Stimulated activated naive B cell treated with anti-CD40 and anti-IgM and Interleukin-4, amounts not matched to agents 10 μg/mL and 1 μg/mL and 100 μg/mL, for 72 hours (primary cell): ENCODE results near the gene TNIP1.

ENCODE experiments used
- ATAC-seq, 2 donors: fragments of 150-1000 bp; cut with Tn5 transposase; replicated peaks; 2 replicates each; pipeline ENCODE4 v1.10.0; 2021; ENCODE audit warnings: moderate library complexity in 1 of 2
- DNase-seq: peaks from one replicate; pipeline ENCODE4 v3.0.0; 2021
- H3K27ac Mint-ChIP-seq: one replicate; pipeline ENCODE4 v1.8.0; 2022; ENCODE audit warnings: mild to moderate bottlenecking, mixed read lengths
- H3K27me3 Mint-ChIP-seq, 2 donors: one replicate each; pipeline ENCODE4 v1.8.0; 2022; ENCODE audit warnings: mixed read lengths in 2 of 2
- H3K36me3 Mint-ChIP-seq, 2 donors: one replicate each; pipeline ENCODE4 v1.8.0; 2022; ENCODE audit warnings: mixed read lengths in 2 of 2, mild to moderate bottlenecking in 1 of 2
- H3K4me1 Mint-ChIP-seq, 2 donors: one replicate each; pipeline ENCODE4 v1.8.0; 2022; ENCODE audit warnings: mixed read lengths in 2 of 2, mild to moderate bottlenecking in 1 of 2
- H3K4me3 Mint-ChIP-seq, 2 donors: one replicate each; pipeline ENCODE4 v1.8.0; 2022; ENCODE audit warnings: mild to moderate bottlenecking in 2 of 2, mixed read lengths in 2 of 2, moderate library complexity in 1 of 2
- H3K9me3 Mint-ChIP-seq, 2 donors: one replicate each; pipeline ENCODE4 v1.8.0; 2022; ENCODE audit warnings: mixed read lengths in 2 of 2, mild to moderate bottlenecking in 1 of 2

The TNIP1 gene

GRCh38 chr5:151097061-151097460 lies 16.2 kb upstream of the TNIP1 start:
- no peak for DNase-seq
- Mint-ChIP-seq H3K4me1 (peaks cover 86 to 98% of the 10 kb centered on the region in 2 donors), H3K9me3 (no peaks in the 10 kb centered on the region), H3K27me3 (no peaks in the 10 kb centered on the region), H3K4me3 (no peak overlapping the region), H3K27ac (peak overlapping the region; percentile 26), H3K36me3 (peaks cover 41 to 56% of the 10 kb centered on the region in 2 donors)
- ATAC-seq: no peak

- H3K4me1 Mint-ChIP-seq: peaks cover 87 to 99% of the 10 kb centered on the region in 2 donors
- H3K9me3 Mint-ChIP-seq: no peaks in the 10 kb centered on the region
- H3K4me3 Mint-ChIP-seq: peak overlapping the region; percentile 2 to 44
- no peak for ATAC-seq
- H3K27ac Mint-ChIP-seq: peak overlapping the region; percentile 98
- no peak for DNase-seq
- H3K27me3 Mint-ChIP-seq: no peaks in the 10 kb centered on the region
- H3K36me3 Mint-ChIP-seq: peaks cover 31 to 53% of the 10 kb centered on the region in 2 donors
Measured at GRCh38 chr5:151096001-151096373, 15.2 kb upstream of the TNIP1 start.

DNA sequence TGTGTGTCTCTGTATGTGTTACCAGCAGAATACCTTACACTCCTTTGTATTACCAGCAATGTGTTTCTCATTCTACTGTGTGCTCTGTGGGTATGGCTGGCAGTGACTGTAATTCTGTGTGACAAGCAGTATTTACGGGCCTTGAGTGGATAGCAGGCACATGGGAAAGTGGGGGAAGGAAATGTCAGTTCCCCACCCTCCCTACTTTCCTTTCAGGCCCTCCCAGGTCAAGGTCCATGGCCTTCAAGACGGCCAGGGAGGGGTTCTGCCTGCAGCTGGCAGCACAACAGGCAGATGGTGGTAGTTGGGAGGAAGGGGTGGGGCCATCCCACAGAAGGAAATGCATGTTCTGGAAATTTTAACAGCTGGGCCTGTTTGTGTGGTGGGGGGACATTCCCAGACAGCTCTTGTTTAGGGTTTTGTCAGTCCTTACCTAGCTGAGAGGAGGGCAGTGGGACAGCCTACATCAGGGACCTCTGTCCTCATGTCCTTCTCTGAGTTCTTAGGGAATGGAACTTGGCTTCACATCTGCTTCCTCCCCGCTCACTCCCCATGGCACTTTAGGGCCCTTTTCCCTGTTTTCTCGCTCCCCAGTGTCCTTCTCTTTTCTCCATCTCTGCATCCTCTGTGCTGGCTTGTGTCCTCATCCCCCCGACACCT lies 14.6 kb upstream of the TNIP1 start:
- H3K9me3 Mint-ChIP-seq: no peaks in the 10 kb centered on the region
- H3K4me1 Mint-ChIP-seq: peaks cover 83 to 98% of the 10 kb centered on the region in 2 donors
- DNase-seq: no peak
- ATAC-seq: no peak
- H3K27me3 Mint-ChIP-seq: no peaks in the 10 kb centered on the region
- H3K36me3 Mint-ChIP-seq: peaks cover 25 to 47% of the 10 kb centered on the region in 2 donors
- peak overlapping the region; percentile 2 to 44 for H3K4me3 Mint-ChIP-seq
- H3K27ac Mint-ChIP-seq: peak overlapping the region; percentile 98

- DNase-seq (no peak), ATAC-seq (peak in 1 of 2 donors; percentile 4)
- peak overlapping the region; percentile 56 to 85 for H3K4me3 Mint-ChIP-seq
- peaks cover 77 to 92% of the 10 kb centered on the region in 2 donors for H3K4me1 Mint-ChIP-seq
- peaks cover 19 to 41% of the 10 kb centered on the region in 2 donors for H3K36me3 Mint-ChIP-seq
- H3K9me3 Mint-ChIP-seq: no peaks in the 10 kb centered on the region
- H3K27me3 Mint-ChIP-seq: no peaks in the 10 kb centered on the region
- peak overlapping the region; percentile 98 for H3K27ac Mint-ChIP-seq
Measured at GRCh38 chr5:151094852-151095245, 14.0 kb upstream of the TNIP1 start.

- peaks cover 71 to 85% of the 10 kb centered on the region in 2 donors for H3K4me1 Mint-ChIP-seq
- DNase-seq (peak; percentile 79), ATAC-seq (peak; percentile 77 to 84)
- H3K9me3 Mint-ChIP-seq: no peaks in the 10 kb centered on the region
- no peaks in the 10 kb centered on the region for H3K27me3 Mint-ChIP-seq
- peaks cover 13 to 35% of the 10 kb centered on the region in 2 donors for H3K36me3 Mint-ChIP-seq
- peak overlapping the region; percentile 98 for H3K27ac Mint-ChIP-seq
- peak overlapping the region; percentile 82 to 85 for H3K4me3 Mint-ChIP-seq
Measured at GRCh38 chr5:151094030-151094851, 13.4 kb upstream of the TNIP1 start.

- Mint-ChIP-seq H3K27ac (peak overlapping the region; percentile 98), H3K27me3 (no peaks in the 10 kb centered on the region), H3K4me1 (peaks cover 67 to 83% of the 10 kb centered on the region in 2 donors), H3K36me3 (peaks cover 9 to 28% of the 10 kb centered on the region in 2 donors), H3K4me3 (peak overlapping the region; percentile 82 to 85), H3K9me3 (no peaks in the 10 kb centered on the region)
- no peak for DNase-seq
- peak; percentile 2 to 13 for ATAC-seq
Measured at GRCh38 chr5:151093476-151093889, 12.6 kb upstream of the TNIP1 start.

DNA sequence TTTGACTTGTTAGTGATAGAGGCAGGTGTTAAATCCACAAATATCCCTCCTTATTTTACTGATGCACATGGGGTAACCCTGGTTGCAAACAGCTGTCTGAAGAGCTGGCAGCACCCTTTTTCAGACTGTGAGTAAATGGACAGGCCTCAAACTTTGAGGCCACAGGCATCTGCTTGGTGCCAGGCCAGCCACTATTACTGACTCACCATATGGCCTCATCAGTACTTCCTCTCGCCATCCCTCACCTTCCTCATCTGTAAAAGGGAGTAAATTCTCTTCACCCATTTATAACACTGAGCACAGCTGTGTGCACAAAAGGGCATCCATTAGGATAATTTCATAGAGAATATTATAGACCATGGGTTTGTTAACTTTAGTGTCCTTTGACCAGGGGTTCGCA lies 11.9 kb upstream of the TNIP1 start:
- no peak for DNase-seq
- H3K9me3 Mint-ChIP-seq: no peaks in the 10 kb centered on the region
- H3K36me3 Mint-ChIP-seq: peaks cover 9 to 27% of the 10 kb centered on the region in 2 donors
- H3K4me1 Mint-ChIP-seq: peaks cover 62 to 81% of the 10 kb centered on the region in 2 donors
- peak in 1 of 2 donors; percentile 10 for ATAC-seq
- H3K4me3 Mint-ChIP-seq: peak overlapping the region in 1 of 2 donors; percentile 23
- no peaks in the 10 kb centered on the region for H3K27me3 Mint-ChIP-seq
- peak overlapping the region; percentile 98 for H3K27ac Mint-ChIP-seq

DNA sequence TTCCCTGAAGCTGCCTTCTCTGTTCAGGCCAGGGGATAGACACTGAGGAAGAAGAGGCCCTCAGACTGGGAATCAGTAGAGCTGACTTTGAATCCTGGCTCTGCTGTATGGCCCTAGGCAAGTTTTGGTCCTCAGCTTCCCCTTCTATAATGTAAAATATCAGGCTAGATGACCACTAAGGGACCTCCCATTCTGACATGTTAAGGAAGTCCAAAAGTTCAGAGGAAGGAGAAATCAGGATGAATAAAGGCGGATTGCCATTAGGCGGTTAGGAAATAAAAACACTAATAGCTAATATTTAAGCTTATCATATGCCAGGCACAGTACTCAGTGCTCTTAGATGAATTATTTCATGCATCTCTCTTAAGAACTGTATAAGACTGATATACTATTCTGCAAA lies 8.9 kb upstream of the TNIP1 start:
- ATAC-seq: no peak
- peak overlapping the region; percentile 33 for H3K27ac Mint-ChIP-seq
- H3K4me3 Mint-ChIP-seq: no peak overlapping the region
- DNase-seq: no peak
- H3K27me3 Mint-ChIP-seq: no peaks in the 10 kb centered on the region
- peaks cover 25 to 31% of the 10 kb centered on the region in 2 donors for H3K36me3 Mint-ChIP-seq
- peaks cover 49 to 78% of the 10 kb centered on the region in 2 donors for H3K4me1 Mint-ChIP-seq
- H3K9me3 Mint-ChIP-seq: no peaks in the 10 kb centered on the region

DNA sequence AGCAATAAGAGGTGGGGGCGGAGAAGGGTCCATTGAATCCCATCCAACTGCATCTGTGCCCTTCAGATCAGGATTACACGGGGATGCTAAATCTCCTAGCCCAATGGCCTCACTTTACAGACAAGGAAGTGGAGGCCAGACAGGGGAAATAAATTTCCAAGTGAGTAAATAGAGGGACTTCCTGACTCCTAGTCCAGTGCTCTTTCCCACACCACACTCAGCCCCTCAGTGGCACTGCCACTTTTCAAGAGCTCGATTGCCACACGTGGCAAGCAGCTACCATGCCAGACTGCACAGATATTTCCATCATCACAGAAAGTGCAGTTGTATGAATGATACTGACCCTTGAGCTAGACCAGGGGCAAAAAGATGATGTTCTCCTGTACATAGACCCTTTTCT lies 8.2 kb upstream of the TNIP1 start:
- H3K4me1 Mint-ChIP-seq: peaks cover 47 to 78% of the 10 kb centered on the region in 2 donors
- H3K27ac Mint-ChIP-seq: peak overlapping the region; percentile 85
- H3K36me3 Mint-ChIP-seq: peaks cover 29 to 35% of the 10 kb centered on the region in 2 donors
- no peaks in the 10 kb centered on the region for H3K9me3 Mint-ChIP-seq
- H3K4me3 Mint-ChIP-seq: peak overlapping the region in 1 of 2 donors; percentile 23
- ATAC-seq: no peak
- no peaks in the 10 kb centered on the region for H3K27me3 Mint-ChIP-seq
- no peak for DNase-seq

- H3K27me3 Mint-ChIP-seq: no peaks in the 10 kb centered on the region
- peaks cover 42 to 47% of the 10 kb centered on the region in 2 donors for H3K36me3 Mint-ChIP-seq
- H3K9me3 Mint-ChIP-seq: no peaks in the 10 kb centered on the region
- peak in 1 of 2 donors; percentile 5 for ATAC-seq
- no peak for DNase-seq
- peak overlapping the region; percentile 89 to 92 for H3K4me3 Mint-ChIP-seq
- peak overlapping the region; percentile 95 for H3K27ac Mint-ChIP-seq
- H3K4me1 Mint-ChIP-seq: peaks cover 40 to 77% of the 10 kb centered on the region in 2 donors
Measured at GRCh38 chr5:151087486-151087885, 6.7 kb upstream of the TNIP1 start.

DNA sequence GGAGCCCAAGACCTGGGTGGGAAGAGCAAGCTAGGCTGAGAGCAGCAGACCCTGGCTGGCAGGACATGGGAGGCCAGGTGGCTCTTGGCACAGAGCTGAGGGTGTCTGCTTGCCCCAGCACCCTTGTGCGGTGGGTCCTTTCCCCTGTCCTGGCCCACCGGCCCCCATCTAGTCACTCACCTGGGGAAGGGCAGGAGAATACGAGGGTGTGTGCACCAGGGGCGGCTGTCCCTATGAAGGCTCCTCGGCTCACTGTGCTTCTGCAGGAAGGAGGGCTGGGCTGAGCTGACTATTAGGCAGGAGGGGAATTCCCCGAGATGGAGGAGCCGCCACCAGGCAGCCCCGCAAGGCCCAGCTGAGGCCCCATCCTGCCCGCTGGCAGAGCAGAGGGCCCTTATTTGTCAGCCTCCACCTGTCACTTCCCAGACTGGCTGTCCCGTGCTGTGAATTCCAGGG lies 6.1 kb upstream of the TNIP1 start:
- Mint-ChIP-seq H3K4me1 (peaks cover 42 to 76% of the 10 kb centered on the region in 2 donors), H3K27me3 (no peaks in the 10 kb centered on the region)
- ATAC-seq: peak; percentile 85 to 89

GRCh38 chr5:151086192-151086869 lies 5.5 kb upstream of the TNIP1 start:
- H3K36me3 Mint-ChIP-seq: peaks cover 46 to 49% of the 10 kb centered on the region in 2 donors
- DNase-seq (no peak), ATAC-seq (peak in 1 of 2 donors; percentile 5)
- H3K27me3 Mint-ChIP-seq: no peaks in the 10 kb centered on the region
- H3K4me3 Mint-ChIP-seq: peak overlapping the region; percentile 89 to 92
- peak overlapping the region; percentile 95 for H3K27ac Mint-ChIP-seq
- peaks cover 36 to 70% of the 10 kb centered on the region in 2 donors for H3K4me1 Mint-ChIP-seq
- no peaks in the 10 kb centered on the region for H3K9me3 Mint-ChIP-seq

More for the DNA sequence above, 6.1 kb upstream of the TNIP1 start:
- Mint-ChIP-seq H3K9me3 (no peaks in the 10 kb centered on the region), H3K36me3 (peaks cover 45 to 51% of the 10 kb centered on the region in 2 donors), H3K4me3 (peak overlapping the region; percentile 89 to 92), H3K27ac (peak overlapping the region; percentile 95)
- DNase-seq: peak; percentile 63

DNA sequence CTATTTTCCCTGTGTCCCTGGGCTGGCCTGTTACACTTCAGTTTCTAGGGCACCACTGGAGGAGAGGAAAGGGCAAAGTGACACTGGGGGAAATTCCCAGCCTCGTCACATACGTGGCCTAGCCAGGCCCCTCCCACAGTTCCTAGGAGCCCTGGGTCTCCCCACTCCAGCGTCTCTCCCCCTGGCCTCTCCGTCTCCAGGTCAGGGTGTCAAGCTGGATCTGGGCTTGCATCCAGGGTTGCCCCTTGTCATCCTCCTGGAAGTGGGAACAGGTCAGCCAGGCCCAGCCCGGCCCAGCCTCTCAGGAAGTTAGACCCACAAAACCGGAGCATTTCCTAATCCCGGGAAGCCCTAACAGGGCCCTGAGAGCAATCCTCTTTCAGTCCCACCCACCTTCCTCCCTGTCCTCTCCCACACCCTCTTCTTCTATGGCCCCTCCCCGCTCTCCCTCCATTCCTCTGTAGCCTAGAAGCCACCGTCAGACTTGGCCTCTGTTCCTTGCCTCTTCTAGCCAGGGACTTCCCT lies 4.7 kb upstream of the TNIP1 start:
- Mint-ChIP-seq H3K27me3 (no peaks in the 10 kb centered on the region), H3K36me3 (peaks cover 52 to 53% of the 10 kb centered on the region in 2 donors), H3K9me3 (no peaks in the 10 kb centered on the region), H3K27ac (peak overlapping the region; percentile 92), H3K4me3 (peak overlapping the region; percentile 89 to 92), H3K4me1 (peaks cover 34 to 63% of the 10 kb centered on the region in 2 donors)
- DNase-seq (no peak), ATAC-seq (peak; percentile 21 to 27)

- H3K27me3 Mint-ChIP-seq: no peaks in the 10 kb centered on the region
- peak overlapping the region; percentile 89 to 92 for H3K4me3 Mint-ChIP-seq
- ATAC-seq (no peak), DNase-seq (no peak)
- no peaks in the 10 kb centered on the region for H3K9me3 Mint-ChIP-seq
- H3K27ac Mint-ChIP-seq: peak overlapping the region; percentile 31
- H3K36me3 Mint-ChIP-seq: peaks cover 61 to 65% of the 10 kb centered on the region in 2 donors
- H3K4me1 Mint-ChIP-seq: peaks cover 39 to 71% of the 10 kb centered on the region in 2 donors
Measured at GRCh38 chr5:151084363-151084762, 3.5 kb upstream of the TNIP1 start.
